EH (cell line): Measurements from ENCODE around the gene NR2C2.
A peak's percentile ranks its signal among the peaks of the same experiment; 100 is the strongest.

Source experiments
- DNase-seq: peaks from one replicate; pipeline ENCODE4 v3.0.0-alpha.2; 2015; ENCODE audit warnings: low read depth

The NR2C2 gene

DNA sequence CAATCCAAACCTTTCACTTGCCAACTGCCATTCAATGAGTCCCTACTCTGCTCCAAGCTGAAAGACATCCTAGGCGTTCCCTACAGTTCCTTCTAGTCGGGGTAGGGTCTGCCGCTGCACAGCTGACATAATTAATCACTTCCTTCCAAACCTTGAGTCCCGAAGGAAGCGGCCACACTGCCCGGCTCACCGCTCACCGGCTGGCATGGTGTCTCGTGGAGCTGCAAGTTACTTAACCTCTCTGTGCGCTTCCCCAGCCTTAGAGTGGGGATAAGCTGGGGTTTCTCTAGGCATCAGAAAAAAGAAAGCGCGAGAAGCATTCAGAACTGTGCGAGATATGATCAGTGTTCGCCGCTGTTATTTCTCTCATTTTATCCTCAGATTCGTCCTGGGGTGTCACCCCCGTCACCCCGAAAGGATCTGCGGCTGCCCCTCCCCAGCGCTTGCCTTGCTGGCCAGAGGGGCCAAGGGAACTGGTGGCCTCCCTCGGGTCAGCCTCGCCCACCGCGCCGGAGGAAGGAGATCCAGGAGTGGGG is 117.0 kb downstream of the NR2C2 start:
- peak; percentile 44 for DNase-seq

- peak; percentile 92 for DNase-seq
Observed at GRCh38 chr3:15064835-15065549, 117.6 kb downstream of the NR2C2 start, which contains the start of gene MRPS25. Gene MRPS25 (minus strand): TSS chr3:15065315. CDS start chr3:15065194, 121 bp downstream.

GRCh38 chr3:15065550-15066007 is 118.2 kb downstream of the NR2C2 start:
- DNase-seq = no peak

- DNase-seq = no peak
Observed at GRCh38 chr3:15066467-15066866, 119.1 kb downstream of the NR2C2 start.

- DNase-seq = no peak
Observed at GRCh38 chr3:15069441-15069840, 122.1 kb downstream of the NR2C2 start.

GRCh38 chr3:15071699-15072098 is 124.3 kb downstream of the NR2C2 start:
- DNase-seq = peak; percentile 8

DNA sequence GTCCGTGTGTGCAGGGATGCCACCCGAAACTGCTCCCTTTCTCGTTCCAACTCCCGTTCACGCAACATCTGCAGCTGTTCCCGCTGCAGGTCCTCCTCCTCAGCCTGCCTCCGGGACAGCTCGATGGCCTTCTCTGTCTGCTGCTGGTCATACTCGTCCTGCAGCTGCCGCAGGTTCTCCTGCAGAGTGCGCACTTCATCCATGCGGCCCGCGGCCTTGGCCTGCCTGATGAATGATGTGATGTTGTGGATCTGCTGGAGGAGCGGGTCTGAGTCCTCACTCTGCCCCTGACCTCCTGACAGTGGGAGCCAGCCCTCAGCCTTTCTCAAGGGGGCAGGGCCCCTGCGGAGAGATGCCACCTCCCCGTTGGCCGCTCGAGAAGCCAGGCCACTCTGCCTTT is 127.1 kb downstream of the NR2C2 start:
- DNase-seq = no peak

- DNase-seq = no peak
Observed at GRCh38 chr3:15079091-15079490, 131.7 kb downstream of the NR2C2 start.

- DNase-seq = peak; percentile 14
Observed at GRCh38 chr3:15081960-15082664, 134.7 kb downstream of the NR2C2 start.

DNA sequence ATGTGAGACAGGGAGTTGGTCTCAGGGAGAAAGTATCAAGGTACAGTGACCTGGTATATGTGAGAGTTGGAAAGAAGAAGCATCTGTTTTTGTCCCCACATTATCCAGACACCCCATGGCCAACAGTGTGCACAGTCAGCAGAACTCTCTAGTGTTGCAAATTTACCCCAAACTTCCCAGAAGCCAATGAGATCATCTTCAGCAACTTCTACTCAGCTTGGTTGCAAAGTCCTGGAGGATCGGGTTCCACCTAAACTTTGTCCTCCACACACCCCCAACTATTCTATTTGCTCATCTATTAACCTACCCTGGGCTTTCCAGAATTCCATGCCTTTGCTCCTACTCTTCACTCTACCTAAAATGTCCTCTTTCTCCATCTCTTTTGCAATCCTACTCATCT is 135.9 kb downstream of the NR2C2 start:
- DNase-seq = no peak

- DNase-seq = no peak
Observed at GRCh38 chr3:15086263-15086662, 138.9 kb downstream of the NR2C2 start.

DNA sequence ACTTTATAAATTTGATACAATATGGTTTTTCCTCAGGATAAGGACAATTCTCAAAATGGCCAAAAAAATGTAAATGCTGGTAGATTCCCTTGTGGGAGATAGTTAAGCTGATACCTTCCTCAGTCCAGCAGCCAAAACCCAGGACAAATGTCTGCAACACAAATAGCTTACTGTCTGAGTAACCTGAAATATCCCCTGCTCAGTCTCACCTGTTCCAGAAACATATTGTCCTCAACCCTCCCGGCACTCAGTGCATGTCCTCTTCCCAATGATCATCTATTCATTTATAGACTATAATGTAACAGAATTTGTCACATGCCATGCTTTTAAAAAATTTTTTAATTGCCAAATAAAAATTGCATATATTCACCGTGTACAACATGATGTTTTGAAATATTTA is 139.3 kb downstream of the NR2C2 start:
- DNase-seq = no peak

DNA sequence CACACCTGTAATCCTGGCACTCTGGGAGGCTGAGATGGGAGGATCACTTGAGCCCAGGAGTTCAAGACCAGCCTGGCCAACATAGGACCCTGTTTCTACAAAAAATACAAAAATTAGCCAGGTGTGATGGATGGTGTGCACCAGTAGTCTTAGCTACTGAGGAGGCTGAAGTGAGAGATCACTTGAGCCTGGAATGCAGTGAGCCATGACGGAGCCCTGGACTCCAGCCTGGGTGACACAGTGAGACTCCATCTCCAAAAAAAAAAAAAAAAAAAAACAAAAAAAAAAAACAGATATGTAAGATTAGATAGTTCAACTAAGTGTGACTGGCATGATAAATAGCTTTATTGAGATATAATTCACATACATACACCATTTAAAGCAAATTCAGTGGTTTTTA is 141.8 kb downstream of the NR2C2 start:
- no peak for DNase-seq

DNA sequence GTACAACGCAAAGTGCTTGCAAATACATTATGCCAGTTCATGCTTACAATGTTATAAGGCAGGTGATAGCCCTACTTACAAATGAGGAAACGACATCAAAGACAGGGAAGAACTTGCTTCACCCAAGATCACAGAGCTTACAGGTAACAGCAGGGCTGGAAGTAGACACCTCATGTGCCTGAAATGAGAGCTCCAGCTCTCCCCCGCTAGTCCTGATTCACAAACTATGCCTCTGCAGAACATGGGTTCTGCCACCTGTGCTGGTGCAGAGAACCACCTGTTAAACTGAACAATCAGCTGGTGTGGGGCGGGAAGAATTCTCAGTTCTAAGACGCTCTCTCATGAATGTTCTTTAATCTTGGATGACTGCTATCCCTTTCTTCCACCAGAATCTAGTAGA is 144.2 kb downstream of the NR2C2 start:
- no peak for DNase-seq

- DNase-seq = no peak
Observed at GRCh38 chr3:15092686-15093085, 145.3 kb downstream of the NR2C2 start.

- DNase-seq = no peak
Observed at GRCh38 chr3:15094187-15094875, 146.9 kb downstream of the NR2C2 start.

- DNase-seq = no peak
Observed at GRCh38 chr3:15096046-15096445, 148.7 kb downstream of the NR2C2 start.

DNA sequence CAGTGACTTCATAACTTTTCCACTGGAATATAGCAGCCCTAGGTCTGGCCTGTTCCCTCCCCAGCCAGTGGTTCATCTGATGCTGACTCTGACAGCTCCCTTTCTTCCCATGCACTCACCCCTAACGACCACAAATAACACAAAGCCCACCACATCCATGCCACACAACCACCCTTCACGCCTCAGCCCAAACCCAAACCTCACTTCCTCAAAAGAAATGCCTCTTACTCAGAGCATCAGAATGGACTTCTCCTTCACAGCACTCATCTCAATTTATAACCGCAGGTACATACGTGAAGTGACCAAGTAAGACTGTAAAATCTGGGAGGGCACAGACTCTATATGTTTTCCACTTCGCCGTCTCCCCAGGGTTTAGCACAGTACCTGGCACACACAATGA is 150.5 kb downstream of the NR2C2 start:
- DNase-seq = peak; percentile 32
